Daoy (cell line): ENCODE measurements around the gene FNDC11. TPM values are rescaled to one million over a fixed set of nuclear protein-coding genes. Genes with fewer than 3 reads are reported as not detected.

Experiments used
- DNase-seq: peaks from one replicate; pipeline ENCODE4 v3.0.0-alpha.2; 2015; ENCODE audit warnings: low read depth
- total RNA-seq: library from RNA; depleted of rRNA; stranded (reverse); fragments of >200 nt; shearing (Covaris generic); gene quantifications from 2 replicates; pipeline ENCODE4 v1.2.3, GENCODE V29; 2014

FNDC11 gene
- total RNA-seq, 1 experiment from 2014 or later: not detected

DNA sequence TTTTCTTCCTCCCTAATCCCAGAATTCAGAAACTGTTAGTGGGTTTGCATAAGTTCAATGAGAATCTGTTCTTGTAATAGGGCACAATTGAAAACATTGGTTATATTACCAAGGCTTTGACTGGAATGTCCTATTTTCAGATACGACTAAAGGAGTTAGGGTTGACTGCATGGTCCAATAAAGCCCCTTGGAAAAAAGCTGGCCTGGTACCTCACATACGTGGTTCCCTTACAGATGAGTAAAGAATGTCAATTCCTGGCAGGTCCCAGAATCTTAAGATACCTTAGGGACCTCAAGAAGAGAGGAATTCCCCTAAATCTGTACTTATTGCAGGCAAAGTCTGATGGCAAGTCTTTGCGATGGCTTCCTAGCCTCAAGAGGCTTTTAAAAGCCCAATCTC, 28.8 kb upstream of the FNDC11 start:
- no peak for DNase-seq

DNA sequence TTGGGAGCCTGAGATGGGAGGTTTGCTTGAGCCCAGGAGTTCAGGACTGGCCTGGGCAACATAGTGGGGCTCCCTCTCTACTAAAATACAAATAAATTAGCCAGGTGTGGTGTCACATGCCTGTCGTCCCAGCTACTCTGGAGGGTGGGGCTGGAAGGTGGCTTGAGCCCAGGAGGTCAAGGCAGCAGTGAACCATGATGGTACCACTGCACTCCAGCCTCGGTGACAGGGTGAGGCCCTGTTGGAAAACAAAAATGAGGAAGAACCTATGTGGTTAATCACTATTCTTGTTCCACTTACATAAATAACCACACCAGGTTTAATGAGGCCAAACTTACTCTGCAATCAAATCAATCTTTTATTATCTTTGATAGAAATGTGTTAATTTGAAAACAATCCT, 28.0 kb upstream of the FNDC11 start:
- DNase-seq: no peak

DNA sequence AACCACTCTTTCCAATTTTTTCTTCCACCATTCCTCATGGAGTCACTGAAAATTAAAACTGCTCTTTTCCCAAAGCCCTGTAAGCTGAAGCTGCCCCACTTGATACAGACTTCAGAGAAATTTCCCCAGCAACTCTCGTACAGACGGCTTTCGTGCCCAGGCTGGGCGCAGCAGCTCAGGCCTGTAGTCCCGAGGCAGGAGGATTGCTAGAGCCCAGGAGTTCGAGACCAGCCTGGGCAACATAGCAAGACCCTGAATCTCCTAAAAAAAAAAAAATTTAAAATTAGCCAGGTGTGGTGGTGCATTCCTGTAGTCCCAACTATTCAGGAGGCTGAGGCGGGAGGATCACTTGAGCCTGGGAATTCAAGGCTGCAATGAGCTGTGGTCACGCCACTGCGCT, 26.8 kb upstream of the FNDC11 start:
- no peak for DNase-seq

GRCh38 chr20:63529180-63529860, 24.6 kb upstream of the FNDC11 start:
- DNase-seq: no peak

DNA sequence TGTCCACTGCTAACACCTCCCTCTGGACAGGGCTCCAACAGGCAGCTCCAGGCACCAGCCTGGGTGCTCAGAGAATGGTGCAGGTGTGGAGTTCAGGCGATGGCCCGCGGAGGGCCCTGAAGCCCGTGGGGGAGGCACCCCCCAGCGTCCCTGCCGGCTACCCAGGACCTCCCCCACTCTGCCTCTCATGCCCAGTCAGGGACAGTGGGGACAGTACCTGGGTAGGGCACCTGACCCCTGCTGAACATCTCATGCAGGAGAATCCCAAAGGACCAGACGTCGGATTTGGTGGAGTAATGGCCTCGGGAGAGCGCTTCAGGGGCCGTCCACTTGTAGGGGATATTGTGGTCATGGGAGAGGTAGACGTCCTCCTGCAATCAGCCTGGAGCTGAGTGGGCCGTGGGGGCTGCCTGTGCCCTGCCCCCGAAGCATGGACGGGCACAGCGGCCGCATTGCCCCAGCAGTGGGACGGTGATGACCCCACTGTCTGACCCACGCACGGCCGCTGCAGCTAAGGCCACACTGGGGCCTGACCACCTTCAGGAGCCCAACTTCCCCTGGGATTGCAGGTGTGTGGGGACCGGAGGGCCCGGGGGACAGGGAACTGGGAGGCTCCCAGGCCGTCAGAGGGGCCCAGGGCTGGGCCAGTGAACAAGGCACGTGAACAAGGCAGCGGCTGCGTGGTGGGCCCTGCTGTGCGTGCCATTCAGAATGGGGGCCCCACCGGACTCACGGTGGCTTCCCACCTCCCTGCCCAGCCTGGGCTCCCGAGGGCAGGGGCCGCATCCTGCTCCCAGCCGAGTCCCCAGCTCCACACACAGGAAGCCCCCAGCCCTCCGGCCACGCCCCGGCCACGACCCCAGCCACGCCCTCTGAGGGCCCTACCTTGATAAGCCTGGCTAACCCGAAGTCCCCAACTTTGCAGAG, 23.8 kb upstream of the FNDC11 start:
- DNase-seq: no peak

- no peak for DNase-seq
These were observed 23.2 kb upstream of the FNDC11 start for GRCh38 chr20:63530788-63531160.

- DNase-seq: no peak
These were observed 22.1 kb upstream of the FNDC11 start for GRCh38 chr20:63531686-63532448.

GRCh38 chr20:63532449-63532971, 21.4 kb upstream of the FNDC11 start:
- no peak for DNase-seq

DNA sequence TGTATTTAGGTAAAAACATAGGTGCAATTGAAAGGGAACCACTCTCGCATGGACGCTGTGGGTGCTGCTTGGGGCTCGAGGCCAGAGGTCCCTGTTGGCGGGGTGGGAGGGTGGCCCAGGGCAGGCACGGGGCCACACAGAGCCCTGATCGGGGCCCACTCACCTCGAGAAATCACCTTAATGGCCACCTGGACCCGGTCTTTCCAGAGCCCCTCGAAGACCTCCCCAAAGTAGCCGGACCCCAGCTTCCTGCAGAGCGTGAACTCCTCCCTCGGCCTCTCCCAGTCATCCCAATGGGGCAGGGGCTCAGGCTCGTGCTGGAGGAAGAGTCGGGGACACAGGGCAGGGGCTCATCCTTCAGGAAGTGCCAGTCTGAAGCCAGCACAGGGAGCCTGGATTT, 20.6 kb upstream of the FNDC11 start:
- DNase-seq: no peak

- no peak for DNase-seq
These were observed 20.0 kb upstream of the FNDC11 start for GRCh38 chr20:63533871-63534393.

DNA sequence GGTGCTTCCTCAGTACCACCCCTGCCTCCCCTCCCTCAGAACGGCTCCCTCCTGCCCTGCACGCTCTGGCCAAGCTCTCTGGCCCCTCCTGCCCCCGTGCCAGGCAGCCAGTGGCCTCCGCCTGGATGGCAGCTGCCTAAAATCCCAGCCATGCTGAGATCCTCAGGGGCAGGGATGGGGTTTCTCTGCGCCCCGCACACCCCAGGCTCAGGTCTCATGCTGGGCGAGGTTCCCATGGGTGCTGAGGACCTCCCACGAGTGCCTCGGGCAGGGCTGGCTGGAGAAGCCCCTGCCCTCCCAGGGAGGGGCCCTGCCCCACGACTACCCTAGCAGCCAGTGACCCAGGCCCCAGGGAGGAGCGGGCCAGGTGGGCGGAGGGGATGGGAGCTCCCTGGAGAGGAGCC, 19.5 kb upstream of the FNDC11 start:
- no peak for DNase-seq

DNA sequence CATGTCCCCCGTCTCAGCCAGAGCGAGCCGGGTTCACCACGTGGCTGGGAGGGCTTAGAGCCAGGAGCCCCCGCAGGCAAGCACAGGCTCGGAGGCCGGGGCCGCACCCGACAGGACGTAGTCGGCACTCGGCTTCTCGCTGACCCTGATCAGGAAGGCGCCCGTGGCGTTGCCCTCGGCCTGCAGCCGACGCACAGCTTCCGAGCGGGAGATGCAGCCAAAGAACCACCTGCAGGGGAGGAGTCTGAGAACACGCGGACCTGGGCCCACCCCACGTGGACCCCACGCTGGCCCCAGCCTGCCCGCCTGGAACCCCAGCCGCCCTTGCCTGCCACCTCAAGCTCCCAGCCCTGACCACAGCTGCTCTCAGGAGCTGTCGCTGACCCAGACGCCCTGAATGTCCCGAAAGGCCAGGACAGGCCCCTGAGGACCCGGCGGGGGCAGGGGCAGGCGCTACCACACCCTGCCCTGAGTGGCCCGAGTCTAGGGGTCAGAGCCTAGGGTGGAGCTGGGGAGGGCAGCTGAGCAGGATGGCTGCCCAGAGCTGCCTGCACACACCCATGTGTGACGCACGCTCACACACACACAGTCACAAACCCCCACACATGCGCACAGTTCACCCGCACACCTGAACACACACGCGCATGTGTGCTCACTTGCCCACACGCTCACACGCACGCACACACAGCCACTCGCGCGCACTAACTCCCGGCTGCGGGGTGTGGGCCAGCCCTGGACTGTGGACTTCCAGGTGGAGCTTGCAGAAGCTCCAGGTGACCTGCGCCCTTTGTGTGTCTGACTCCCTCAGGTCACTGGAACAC, 18.9 kb upstream of the FNDC11 start:
- DNase-seq: no peak

DNA sequence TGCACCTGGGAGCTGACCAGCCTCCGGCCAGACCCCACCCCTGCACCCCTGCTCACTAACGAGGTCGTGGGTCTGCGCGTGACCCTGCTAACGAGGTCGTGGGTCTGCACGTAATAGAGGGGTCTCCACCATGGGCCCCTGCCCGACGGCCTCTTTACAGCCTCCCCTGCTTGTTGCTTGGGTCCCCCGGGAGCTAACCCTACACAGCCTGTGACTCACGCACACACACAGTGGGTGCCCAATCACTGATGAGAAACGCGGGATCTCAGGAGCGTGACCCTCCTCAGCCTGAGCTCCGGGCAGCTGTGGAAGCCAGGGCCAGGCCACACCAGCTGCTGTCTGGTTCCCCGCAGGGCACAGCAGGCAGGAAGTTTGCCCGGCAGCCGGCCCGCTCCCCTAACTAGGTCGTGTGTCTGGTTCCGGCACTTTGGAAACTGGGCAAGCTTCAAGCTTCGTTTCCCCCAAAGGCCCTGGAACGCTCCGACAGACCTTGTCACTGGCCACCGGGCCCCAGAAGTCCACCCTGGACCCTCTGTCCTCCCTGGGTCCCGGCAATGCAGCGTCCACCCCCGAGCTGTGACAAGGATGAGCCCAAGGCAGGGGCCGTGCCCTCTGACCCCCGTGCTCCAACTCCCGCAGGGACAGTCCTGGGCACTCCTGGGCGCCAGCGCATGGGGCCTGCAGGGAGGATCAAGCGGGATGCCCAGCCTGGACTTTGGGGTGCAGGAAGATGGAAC, 17.6 kb upstream of the FNDC11 start:
- peak; percentile 66 for DNase-seq

GRCh38 chr20:63536997-63537524, 16.9 kb upstream of the FNDC11 start, which contains the start of gene PTK6:
TSS of gene PTK6 (minus strand) at chr20:63537376. CDS start at chr20:63537314, 62 bp downstream.
- no peak for DNase-seq

DNA sequence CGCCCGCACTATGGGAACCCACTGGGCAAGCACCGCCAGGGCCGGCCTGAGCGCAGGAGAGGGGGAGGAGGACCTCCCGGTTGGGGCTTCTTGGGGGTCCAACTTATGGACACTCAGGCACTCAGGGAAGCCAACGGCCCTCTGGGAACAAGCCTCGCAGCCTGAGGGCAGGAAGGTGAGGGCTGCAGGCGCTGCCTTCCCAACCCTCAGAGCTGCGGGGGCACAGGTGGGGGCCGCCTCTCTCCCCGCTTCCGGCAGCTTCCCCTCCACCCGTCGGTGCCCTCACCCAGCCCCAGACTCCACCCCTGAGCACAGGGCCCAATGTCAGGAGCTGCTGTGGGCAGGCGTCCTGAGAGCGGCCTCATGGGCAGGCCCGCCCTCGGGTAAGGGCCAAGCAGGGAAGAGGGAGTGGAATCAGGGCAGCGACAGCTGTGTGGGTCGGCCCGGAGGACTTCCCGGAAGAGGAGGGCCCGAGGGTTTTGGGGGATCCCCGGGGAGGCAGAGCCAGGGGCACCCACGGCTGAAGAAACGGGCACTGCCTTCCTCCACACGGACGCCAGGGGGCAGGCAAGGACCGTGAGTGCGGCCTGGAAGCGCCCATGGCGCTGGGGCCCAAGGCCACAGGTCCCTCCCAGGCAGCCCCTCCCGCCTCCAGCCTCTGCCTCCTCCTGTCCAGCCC, 16.3 kb upstream of the FNDC11 start:
- DNase-seq: peak; percentile 92

DNA sequence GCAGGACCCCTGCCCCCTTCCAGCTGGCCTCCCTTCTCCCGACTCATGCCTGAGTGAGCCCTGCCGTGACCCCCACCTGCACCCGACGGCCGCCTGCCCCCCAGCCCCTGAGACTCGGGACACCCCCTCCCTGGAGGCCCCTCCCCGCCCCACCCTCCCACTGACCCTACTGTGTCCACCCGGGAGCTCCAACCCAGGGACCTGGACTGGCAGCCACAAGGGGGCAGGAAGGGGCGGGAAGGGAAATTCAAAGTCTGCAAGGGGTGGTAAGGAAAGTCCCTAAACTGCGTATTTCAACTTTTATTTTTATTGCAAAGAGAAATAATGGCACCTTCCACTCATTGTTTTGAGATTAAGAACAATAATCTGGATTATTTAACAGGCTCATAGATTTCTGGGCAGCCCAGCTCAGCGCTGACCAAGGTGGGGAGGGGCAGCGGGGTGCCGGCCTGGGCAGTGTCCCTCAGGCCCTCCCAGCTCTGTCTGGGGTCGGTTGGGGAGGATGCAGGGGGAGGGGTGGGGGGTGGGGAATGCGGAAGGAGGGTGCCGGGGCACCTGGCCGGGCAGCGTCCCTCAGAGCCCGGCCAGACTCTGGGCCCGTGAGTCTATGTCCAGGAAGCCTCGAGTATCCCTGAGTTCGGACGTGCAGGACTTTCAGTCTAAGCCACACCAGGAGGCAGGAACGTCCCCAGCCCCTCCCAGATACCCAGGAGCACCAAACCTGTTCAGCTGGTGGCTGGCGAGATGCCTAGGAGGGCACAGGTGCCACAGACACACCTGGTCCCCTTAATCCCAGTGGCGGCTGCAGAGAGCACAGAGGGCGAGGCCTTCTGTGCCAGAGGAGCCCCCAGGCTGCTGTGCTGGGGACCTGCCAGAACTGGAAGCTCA, 15.5 kb upstream of the FNDC11 start:
- DNase-seq: no peak

DNA sequence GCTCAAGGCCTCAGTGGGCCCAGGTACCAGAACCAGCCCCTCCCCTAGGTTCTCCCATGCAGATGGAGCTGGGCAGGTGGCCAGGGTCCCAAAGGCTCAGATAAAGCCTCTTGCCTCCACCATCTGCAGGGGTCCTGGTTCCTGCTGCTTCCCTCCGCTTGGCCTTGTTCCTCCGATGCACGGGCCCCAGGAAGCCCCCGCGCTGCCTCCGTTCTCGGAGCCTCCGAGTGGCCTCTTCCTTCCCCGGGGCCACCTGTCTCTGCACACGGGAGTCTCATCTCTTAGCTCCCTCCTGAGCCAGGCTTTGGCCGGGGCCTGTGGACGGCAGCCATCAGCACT, 14.9 kb upstream of the FNDC11 start:
- DNase-seq: no peak
